Activated CD8-positive, alpha-beta memory T cell treated with anti-CD3 and anti-CD28 coated beads, Interleukin-2, amount 50 U/mL, for 24 hours (primary cell): ENCODE data around the gene KMT2A.

Source experiments
- DNase-seq: peaks from one replicate; pipeline ENCODE4 v3.0.0-alpha.2; 2020; ENCODE audit errors: extremely low read depth

KMT2A gene

GRCh38 chr11:118484405-118484804 is 48.1 kb downstream of the KMT2A start:
- no peak for DNase-seq

- no peak for DNase-seq
Measured at GRCh38 chr11:118485273-118485672, 49.0 kb downstream of the KMT2A start.

GRCh38 chr11:118488480-118489109 is 52.3 kb downstream of the KMT2A start:
- peak; percentile 48 for DNase-seq

- no peak for DNase-seq
Measured at GRCh38 chr11:118491041-118491440, 54.7 kb downstream of the KMT2A start.

- DNase-seq: no peak
Measured at GRCh38 chr11:118497831-118498230, 61.5 kb downstream of the KMT2A start.

- no peak for DNase-seq
Measured at GRCh38 chr11:118503216-118503615, 66.9 kb downstream of the KMT2A start.

GRCh38 chr11:118511601-118512000 is 75.3 kb downstream of the KMT2A start:
- no peak for DNase-seq

GRCh38 chr11:118514103-118514502 is 77.8 kb downstream of the KMT2A start:
- no peak for DNase-seq

- no peak for DNase-seq
Measured at GRCh38 chr11:118519549-118519948, 83.3 kb downstream of the KMT2A start.

- DNase-seq: no peak
Measured at GRCh38 chr11:118521892-118522311, 85.6 kb downstream of the KMT2A start.

GRCh38 chr11:118522571-118523072 is 86.3 kb downstream of the KMT2A start:
- DNase-seq: no peak

- no peak for DNase-seq
Measured at GRCh38 chr11:118524356-118524755, 88.1 kb downstream of the KMT2A start.

- no peak for DNase-seq
Measured at GRCh38 chr11:118524757-118525470, 88.6 kb downstream of the KMT2A start.

GRCh38 chr11:118526688-118527087 is 90.4 kb downstream of the KMT2A start:
- DNase-seq: no peak

GRCh38 chr11:118527109-118527508 is 90.8 kb downstream of the KMT2A start, which contains the start of gene TTC36:
TTC36 (plus strand) TSS chr11:118527474; CDS start chr11:118527495, 21 bp downstream.
- no peak for DNase-seq

GRCh38 chr11:118528511-118528910 is 92.2 kb downstream of the KMT2A start:
- no peak for DNase-seq

GRCh38 chr11:118529584-118530175 is 93.4 kb downstream of the KMT2A start:
- DNase-seq: no peak

GRCh38 chr11:118530180-118530682 is 93.9 kb downstream of the KMT2A start:
- DNase-seq: no peak

- DNase-seq: peak; percentile 34
Measured at GRCh38 chr11:118530683-118531596, 94.6 kb downstream of the KMT2A start, which contains the start of gene TMEM25. TMEM25 (plus strand) TSS chr11:118531192; CDS start chr11:118531802, 610 bp downstream.

- no peak for DNase-seq
Measured at GRCh38 chr11:118531597-118532084, 95.3 kb downstream of the KMT2A start.

- DNase-seq: no peak
Measured at GRCh38 chr11:118532091-118532490, 95.8 kb downstream of the KMT2A start.
